Measurements from ENCODE around the gene PLK3. TPM values are rescaled to one million over a fixed set of nuclear protein-coding genes. Genes with fewer than 3 reads are reported as not detected.
"Not testable (repeated sequence)": the region's sequence is repeated elsewhere in the genome, so short reads cannot be mapped to it uniquely, and the experiment has no call there.

The PLK3 gene
- total RNA-seq, 1 experiment from 2014 or later = 14.6 TPM

DNA sequence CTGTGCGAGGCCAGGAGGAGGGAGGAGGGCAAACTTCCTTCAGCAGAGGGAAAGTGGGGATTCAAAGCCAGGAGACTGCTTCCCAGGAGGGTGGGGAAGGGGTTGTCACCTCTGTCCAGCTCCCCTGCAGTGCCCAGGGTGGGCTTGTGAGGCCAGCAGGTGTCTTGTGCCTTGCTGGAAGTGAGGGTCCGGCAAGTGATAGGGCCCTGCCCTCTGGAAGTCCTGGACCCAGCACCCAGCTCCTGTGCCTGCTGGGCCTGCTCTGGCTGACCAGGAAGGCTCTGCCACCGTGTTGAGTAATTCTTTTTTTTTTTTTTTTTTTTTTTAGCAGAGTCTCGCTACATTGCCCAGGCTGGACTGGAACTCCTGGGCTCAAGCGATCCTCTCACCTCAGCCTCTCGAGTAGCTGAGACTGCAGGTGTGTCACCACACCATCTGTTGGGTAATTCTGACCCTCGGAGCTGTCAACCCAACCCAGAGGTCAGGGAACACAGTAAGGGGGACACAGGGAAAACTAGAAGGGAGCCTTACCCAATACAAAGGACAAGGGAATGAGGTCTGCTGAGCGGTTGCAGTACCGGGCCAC is 13.2 kb upstream of the PLK3 start:
- no peak for DNase-seq (ENCODE audit: extremely low read depth, low read depth)

DNA sequence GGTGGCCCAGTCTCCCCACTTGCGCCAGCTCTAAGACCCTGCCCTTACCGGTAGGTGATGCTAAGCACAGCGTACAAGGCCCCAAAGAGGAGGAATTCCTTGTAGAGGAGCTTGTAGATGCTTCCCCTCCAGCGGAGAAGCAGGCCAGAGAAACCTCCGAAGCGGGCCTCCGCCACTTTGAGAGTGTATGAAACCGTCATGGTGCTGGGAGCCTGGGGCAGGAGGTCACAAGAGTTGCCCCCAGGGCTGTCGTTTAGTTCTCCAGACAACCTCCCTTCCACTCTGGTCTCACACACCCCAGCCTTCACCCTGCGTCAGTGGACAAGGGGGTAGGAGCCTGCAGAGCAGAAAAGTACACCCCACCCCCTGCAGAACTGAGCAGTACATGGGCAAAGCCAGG is 12.7 kb upstream of the PLK3 start:
- no peak for DNase-seq (ENCODE audit: extremely low read depth, low read depth)

DNA sequence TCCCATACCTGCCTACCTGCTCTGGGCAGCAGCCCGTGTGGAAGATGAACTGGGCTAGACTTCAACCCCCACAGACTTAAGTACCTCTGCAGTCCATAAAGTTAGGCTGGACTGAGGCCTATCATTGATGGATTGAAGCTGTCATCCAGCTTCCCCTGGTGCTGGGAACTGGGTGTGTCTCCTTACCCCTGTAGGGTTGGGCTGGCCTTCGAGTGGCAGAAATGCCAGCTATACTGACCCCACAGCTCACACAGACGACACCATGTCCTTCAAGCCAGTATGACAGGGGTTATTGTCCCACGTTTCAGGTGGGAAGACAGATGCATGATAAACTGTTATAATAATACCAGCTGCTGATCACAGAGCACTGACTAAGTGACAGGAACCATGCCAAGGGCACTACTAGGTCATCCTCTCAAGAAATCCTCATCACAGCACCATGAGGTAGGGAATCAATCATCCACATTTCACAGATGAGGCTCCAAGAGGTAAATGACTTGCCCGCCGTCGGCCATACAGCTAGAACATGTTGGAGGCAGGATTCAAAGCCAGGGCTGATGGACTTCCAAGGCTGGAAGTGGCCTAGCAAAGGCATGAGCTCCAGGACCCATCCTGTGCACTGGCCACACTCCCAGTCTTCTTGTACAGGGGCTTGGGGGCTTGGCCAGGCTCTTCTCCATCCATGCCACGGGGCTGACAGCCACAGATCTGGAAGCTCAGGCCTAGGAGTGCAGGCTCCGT is 11.9 kb upstream of the PLK3 start, which contains the start of gene BEST4:
Gene BEST4, minus strand, starts transcription at position 51 of the 741 bp plus-strand sequence. CDS start 465 bp downstream, outside the sequence.
- no peak for DNase-seq (ENCODE audit: extremely low read depth, low read depth)

DNA sequence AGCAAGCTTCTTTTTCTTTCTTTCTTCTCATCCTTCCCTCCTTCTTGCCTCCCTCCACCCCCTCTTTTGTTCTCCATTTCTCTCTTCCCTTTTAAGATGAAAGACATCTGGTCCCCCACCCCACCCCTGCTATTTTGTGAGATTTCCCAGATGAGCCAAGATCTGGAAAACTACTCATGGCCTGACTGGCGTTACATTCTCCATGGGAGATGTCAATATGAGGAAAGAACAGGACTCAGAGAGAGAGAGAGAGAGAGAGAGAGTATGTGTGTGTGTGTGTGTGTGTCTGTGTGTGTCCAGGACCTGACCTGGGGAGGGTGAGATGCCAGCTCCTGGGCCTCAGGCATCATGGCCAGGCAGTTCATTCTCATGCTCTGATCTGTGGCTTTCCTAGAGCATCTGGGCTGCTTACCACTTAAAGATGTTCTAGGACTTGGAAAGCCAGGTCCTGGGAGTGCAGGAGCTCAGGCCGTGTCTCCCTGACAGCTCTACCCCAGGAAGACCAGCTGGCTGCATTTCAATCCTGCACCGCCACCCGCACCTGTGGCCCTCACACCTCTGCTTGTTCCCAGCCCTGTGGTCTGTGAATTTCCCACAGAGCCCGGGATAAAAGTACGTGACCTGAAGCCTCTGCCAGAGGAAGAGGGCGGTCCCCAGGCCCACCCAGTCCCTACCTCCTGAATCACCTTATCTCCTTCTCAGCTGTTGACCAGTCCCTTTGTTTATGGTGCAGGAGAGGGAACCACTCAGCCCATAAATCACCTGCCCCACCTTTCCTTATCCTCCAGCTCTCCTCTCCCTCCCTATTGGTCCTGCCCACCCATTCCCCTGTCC is 9.0 kb upstream of the PLK3 start:
- DNase-seq (ENCODE audit: extremely low read depth, low read depth) = no peak

DNA sequence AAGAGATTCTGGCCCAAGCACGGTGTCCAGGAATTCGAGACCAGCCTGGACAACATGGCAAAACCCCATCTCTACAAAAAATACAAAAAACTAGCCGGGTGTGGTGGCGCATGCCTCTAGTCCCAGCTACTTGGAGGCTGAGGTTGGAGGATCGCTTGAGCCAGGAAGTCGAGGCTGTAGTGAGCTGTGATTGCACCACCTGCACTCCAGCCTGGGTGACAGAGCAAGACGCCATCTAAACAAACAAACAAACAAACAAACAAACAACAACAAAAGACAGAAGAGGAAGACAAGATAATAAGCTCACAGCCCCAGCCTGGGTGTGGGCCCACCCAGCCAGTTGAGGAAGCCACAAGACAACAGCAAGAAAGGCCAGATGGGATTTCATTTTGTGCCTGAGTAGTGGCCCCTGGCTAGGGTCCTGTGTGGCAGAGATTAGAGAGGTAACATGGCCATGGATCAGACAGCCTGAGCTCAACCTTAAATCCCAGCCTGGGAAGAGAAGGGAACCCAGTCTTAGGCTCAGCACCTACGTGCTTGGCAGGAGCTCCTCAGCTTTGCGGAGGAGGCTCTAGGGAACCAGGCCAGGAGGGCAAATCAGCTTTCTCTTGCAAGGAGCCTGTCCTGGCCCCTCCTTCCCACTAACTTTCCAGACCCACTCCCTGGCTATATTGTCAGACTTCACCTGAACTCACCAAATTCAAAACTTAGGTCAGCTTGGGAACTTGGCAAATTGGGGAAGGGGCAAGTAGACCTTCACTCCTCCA is 7.3 kb upstream of the PLK3 start:
- DNase-seq (ENCODE audit: extremely low read depth, low read depth) = no peak

DNA sequence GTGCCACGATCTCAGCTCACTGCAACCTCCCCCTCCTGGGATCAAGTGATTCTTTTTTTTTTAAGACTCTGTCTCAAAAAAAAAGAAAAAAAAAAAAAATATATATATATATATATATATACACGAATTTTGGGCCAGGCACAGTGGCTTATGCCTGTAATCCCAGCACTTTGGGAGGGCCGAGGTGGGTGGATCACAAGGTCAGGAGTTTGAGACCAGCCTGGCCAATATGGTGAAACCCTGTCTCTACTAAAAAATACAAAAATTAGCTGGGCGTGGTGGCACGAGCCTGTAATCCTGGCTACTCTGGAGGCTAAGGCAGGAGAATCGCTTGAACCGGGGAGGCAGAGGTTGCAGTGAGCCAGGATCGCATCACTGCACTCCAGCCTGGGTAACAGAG is 2.3 kb upstream of the PLK3 start:
- not testable (repeated sequence) for DNase-seq (ENCODE audit: extremely low read depth, low read depth)

DNA sequence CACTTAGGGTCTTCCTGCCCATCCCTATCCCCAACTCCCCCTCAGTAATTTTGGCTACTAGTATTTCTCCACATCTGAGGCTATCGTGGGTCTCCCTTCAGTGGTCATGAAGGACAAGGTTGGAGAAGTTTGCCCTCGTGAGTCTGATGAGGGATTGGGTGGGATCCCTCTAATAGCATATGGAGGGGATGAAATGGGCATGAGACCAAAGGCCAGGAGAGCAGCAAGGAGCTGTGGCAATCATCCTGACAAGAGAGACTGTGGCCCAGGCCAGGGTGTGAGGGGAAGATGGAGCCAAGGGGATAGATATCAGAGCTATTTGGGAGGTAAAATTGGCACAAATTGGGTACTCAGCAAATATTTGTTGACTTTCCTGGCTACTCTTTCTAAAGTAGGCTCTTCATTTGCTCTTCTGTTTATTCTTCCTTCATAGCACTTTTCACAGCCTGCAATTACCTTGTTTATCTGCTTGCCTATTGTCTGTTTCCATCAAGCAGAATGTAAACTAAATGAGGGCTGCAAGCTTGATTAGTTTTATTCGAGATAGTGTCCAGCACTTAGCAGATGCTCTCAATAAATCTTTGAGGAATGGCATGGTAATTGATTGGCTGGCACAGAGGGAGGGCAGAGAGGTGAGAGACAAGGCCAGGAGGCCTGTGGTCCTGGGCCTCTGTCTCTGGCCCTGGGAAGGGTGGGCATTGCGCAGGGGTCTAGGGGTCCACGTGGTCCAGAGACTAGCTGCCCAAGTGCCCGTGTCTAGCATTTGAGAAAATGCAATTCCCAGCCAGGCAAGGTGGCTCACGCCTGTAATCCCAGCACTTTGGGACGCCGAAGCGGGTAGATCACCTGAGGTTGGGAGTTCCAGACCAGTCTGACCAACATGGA is 1.5 kb upstream of the PLK3 start:
- DNase-seq (ENCODE audit: extremely low read depth, low read depth) = no peak

DNA sequence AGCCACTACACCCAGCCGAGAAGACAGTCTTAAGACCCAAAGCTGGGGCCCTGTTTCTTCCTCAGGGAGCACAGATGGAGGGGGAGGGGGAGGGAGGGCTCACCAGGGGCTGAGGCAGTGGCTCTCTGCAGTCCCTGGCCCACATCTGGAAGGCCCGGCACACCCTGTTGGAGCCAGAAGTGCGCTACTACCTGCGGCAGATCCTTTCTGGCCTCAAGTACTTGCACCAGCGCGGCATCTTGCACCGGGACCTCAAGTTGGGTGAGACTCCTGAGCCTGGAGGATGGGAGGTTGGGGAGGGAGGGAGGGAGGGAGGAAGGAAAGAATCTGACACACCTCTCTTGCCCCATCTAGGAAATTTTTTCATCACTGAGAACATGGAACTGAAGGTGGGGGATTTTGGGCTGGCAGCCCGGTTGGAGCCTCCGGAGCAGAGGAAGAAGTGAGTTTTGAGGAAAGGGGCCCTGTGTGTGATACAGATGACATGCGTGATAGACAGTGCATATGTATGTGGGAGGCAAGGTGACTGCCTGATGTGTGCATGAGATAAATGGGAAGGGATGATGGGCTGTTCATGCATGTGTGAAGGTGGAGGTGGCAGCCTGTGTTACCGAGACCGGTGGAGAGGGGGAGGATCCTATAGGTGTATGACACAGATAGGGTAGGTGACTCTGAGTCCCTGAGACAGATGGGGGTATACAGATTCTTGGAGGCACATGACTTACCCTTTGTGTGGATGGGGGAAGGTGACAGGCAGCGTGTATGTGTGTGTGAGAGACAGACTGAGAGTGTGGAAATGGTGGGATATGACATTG is 1.5 kb downstream of the PLK3 start:
- DNase-seq (ENCODE audit: extremely low read depth, low read depth) = no peak

DNA sequence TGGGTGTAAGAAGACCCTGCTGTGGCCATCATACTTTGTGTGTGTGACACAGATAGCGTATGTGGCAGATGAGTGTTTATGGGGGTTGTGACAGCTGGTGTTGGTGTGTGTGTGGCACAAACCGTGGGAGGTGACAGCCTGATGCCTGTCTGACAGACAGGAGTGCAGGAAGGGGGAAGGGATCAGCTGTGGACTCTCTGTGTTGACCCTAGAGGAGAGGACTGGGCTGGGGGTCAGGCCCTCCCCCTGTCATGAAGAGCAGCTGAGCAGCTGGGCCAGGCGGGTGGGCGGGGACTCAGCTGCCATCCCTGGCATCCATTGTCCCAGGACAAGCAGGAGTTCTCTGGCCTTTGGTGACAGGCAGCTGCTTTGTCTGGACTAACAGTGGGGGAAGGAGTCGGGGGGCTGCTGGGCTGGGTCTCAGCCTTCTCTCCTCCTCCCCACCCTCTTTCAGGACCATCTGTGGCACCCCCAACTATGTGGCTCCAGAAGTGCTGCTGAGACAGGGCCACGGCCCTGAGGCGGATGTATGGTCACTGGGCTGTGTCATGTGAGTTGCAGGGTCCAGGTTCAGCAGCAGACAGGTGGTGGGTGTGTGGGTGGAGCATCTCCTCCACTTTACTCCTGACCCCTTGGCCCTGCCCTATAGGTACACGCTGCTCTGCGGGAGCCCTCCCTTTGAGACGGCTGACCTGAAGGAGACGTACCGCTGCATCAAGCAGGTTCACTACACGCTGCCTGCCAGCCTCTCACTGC is 2.3 kb downstream of the PLK3 start:
- DNase-seq (ENCODE audit: extremely low read depth, low read depth) = no peak

DNA sequence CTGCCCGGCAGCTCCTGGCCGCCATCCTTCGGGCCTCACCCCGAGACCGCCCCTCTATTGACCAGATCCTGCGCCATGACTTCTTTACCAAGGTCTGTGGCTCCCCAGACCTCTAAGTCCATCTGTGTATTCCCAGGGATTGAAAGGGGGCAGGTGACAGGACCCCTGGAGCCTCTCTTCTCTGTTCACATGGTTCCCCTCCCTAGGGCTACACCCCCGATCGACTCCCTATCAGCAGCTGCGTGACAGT is 2.8 kb downstream of the PLK3 start:
- DNase-seq (ENCODE audit: extremely low read depth, low read depth) = no peak

DNA sequence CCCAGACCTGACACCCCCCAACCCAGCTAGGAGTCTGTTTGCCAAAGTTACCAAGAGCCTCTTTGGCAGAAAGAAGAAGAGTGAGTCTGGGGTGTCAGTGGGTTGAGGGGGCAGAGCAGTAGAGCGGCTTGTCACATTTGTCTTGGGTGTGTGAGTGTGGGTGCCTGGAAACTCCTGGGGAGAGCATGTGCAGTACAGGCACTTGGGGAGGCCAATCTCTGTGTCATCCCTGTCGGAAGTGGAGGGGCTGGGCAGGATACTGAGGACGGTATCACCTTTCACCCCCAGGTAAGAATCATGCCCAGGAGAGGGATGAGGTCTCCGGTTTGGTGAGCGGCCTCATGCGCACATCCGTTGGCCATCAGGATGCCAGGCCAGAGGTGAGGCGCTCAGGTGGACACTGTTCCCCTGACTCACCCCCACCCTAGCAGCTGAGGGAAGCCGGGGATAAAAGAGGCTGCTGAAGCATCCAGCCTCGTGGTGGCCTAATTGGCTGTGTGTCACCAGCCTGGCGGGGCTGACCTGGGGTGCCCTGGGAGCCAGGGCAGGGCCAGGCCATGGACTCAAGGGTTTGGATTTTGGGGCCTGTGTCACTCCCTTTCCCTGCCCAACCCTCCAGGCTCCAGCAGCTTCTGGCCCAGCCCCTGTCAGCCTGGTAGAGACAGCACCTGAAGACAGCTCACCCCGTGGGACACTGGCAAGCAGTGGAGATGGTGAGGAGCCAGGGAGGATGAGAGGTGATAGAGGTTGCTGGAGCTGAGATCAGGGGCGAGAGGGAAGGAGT is 3.3 kb downstream of the PLK3 start:
- no peak for DNase-seq (ENCODE audit: extremely low read depth, low read depth)

DNA sequence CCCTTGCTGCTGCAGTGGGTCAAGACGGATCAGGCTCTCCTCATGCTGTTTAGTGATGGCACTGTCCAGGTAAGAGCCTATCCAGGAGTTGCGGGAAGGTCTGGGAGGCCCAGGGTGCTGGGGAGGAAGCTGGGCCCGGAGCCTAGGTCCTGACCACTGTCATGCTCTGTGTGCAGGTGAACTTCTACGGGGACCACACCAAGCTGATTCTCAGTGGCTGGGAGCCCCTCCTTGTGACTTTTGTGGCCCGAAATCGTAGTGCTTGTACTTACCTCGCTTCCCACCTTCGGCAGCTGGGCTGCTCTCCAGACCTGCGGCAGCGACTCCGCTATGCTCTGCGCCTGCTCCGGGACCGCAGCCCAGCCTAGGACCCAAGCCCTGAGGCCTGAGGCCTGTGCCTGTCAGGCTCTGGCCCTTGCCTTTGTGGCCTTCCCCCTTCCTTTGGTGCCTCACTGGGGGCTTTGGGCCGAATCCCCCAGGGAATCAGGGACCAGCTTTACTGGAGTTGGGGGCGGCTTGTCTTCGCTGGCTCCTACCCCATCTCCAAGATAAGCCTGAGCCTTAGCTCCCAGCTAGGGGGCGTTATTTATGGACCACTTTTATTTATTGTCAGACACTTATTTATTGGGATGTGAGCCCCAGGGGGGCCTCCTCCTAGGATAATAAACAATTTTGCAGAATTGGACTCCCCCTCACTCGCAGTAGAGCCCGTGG is 5.3 kb downstream of the PLK3 start:
- DNase-seq (ENCODE audit: extremely low read depth, low read depth) = no peak

DNA sequence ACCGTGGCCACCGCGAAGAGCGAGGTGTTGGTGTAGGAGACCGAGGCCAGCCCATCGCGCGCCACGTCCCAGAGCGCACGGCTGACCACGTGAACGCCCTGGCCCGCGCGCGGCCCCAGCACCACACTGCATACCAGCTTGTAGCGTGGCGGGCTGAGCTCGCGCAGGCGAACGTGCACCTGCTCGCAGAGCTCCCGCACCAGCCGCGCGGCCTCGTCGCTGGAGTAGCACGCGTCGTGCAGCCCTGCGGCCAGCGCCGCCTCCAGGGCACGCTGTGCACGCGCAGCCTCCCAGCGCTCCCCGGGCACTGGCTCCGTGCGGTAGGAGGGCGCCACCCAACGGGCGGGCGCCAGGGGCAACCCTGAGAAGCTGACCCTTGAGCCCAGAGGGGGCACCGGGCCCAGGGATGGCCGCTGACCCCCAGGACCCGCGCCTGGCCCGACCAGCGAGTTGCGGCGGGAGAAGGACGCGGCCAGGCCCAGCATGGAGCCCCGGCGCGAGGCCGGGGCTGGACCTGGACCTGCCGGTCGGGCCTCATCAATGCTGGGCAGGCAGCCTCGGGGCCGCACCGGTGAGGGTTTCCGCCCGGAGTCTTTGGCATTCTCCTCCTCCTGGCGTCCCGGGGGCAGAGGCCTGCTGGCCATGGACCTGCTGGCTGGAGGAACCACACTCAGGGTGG is 6.0 kb downstream of the PLK3 start:
- DNase-seq (ENCODE audit: extremely low read depth, low read depth) = no peak

DNA sequence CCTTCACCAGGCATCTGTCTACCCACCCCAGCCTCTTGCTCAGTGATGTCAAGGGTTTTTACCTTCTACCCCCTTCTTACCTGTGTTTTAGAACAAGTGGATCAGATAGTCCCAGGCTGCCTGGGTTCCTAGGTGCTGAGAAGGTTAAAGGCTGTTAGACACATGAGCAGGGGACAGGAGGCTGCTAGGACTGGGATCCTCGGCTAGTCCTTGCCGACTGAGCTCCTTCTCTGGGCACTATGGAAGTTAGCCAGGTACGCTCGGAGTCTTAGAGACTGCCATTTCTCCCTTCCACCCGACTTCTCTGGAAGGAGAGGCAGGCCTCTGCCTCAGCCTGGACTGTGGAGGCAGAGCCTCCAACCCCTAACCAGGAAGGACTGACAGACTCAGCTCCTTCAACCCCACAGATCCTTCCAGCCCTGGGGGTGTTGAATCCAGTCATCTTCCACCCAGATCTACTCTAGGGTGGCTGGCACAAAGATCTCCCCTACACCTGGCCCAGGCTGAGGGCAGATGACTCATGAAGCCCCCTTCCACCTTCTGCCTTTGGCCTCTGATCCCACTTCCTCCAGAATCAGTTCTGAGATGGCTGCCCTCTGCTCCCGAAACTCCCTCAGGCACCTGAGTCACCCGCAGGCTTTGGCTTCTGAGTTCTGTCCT is 6.7 kb downstream of the PLK3 start, which contains the start of gene DYNLT4:
Gene DYNLT4, minus strand, starts transcription at position 648 of the 660 bp plus-strand sequence. CDS start 683 bp downstream, outside the sequence.
- DNase-seq (ENCODE audit: extremely low read depth, low read depth) = no peak

DNA sequence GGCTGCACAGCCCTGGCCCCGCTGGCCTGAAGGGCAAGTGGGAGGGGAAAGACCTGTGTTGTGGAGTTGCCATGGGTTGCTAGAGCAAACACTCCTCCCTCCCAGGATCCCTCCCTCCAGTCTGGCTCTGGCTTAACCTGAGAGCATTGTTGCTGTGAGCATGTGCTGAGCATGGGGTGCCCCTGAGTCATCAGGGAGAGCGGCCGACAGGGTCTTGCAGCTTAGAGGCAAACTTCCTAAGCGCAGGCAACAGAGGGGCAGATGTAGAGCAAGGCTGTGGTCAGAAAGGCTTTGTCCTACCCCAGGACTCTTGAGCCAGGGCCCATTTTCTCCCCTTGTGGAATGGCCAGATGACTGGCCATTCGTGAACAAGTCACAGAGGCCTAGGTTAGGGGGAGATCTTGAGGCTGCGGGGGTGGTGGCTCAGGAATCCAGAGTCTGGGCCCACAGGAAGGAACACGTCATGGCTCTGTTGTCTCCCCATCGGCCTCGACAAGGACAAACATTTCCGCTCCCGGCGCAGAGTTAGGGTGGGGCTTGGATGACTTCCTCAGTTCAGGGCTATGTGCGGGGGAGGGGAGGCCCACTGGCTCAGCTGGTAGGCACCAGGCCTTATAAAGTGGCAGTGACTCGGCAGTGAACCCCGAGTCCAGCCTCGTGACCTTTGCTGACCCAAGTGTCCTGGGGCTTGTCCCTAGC is 7.3 kb downstream of the PLK3 start:
- peak; percentile 94 for DNase-seq (ENCODE audit: extremely low read depth, low read depth)
